Neural progenitor cell (in vitro differentiated cells): ENCODE results near the gene POSTN. TPM values are rescaled to one million over a fixed set of nuclear protein-coding genes. Genes with fewer than 3 reads are reported as not detected.

ENCODE experiments used
- DNase-seq: peaks from one replicate; pipeline ENCODE4 v3.0.0-alpha.2; 2016; ENCODE audit warnings: low spot score
- H2AFZ ChIP-seq: fragments of 200-600 bp; sonication (generic); replicated peaks from 2 replicates; pipeline ENCODE4 v1.6.1; 2016; ENCODE audit warnings: antibody characterized with exemption
- H3F3A ChIP-seq: fragments of 200-600 bp; sonication (generic); 2 replicates; pipeline ENCODE4 v1.6.1; 2016; ENCODE audit warnings: antibody characterized with exemption, low read depth
- H3K27ac ChIP-seq: fragments of 200-600 bp; sonication (generic); 2 replicates; pipeline ENCODE4 v1.5.1; 2016; ENCODE audit warnings: mild to moderate bottlenecking
- H3K27me3 ChIP-seq: fragments of 200-600 bp; sonication (generic); 2 replicates; pipeline ENCODE4 v1.6.1; 2016; ENCODE audit warnings: mild to moderate bottlenecking, moderate library complexity
- H3K36me3 ChIP-seq: fragments of 200-600 bp; sonication (generic); 2 replicates; pipeline ENCODE4 v1.5.1; 2016
- H3K4me1 ChIP-seq: fragments of 200-600 bp; sonication (generic); 2 replicates; pipeline ENCODE4 v1.6.1; 2016; ENCODE audit warnings: mixed run types
- H3K4me2 ChIP-seq: fragments of 200-600 bp; sonication (generic); 2 replicates; pipeline ENCODE4 v1.6.1; 2016
- H3K4me3 ChIP-seq: fragments of 200-600 bp; sonication (generic); 2 replicates; pipeline ENCODE4 v1.5.1; 2016
- H3K79me2 ChIP-seq: fragments of 200-600 bp; sonication (generic); 2 replicates; pipeline ENCODE4 v1.6.1; 2016; ENCODE audit warnings: low read depth
- H3K9ac ChIP-seq: fragments of 200-600 bp; sonication (generic); 2 replicates; pipeline ENCODE4 v1.6.1; 2016
- H3K9me3 ChIP-seq: fragments of 200-600 bp; sonication (generic); 2 replicates; pipeline ENCODE4 v1.5.1; 2016; ENCODE audit warnings: low read depth
- H4K20me1 ChIP-seq: fragments of 200-600 bp; sonication (generic); 2 replicates; pipeline ENCODE4 v1.6.1; 2016; ENCODE audit warnings: low read depth
- H3K27ac Mint-ChIP-seq: 3 replicates; pipeline ENCODE4 v1.8.0; 2021; ENCODE audit warnings: mixed read lengths
- H3K27me3 Mint-ChIP-seq: 2 replicates; pipeline ENCODE4 v1.8.0; 2022; ENCODE audit warnings: low read depth, mild to moderate bottlenecking, inconsistent platforms, moderate library complexity, mixed read lengths; ENCODE audit not compliant: insufficient read depth
- H3K36me3 Mint-ChIP-seq: 3 replicates; pipeline ENCODE4 v1.8.0; 2021; ENCODE audit warnings: mixed read lengths
- H3K4me1 Mint-ChIP-seq: 3 replicates; pipeline ENCODE4 v1.8.0; 2021; ENCODE audit warnings: mixed read lengths
- H3K4me3 Mint-ChIP-seq: 3 replicates; pipeline ENCODE4 v1.8.0; 2021; ENCODE audit warnings: mild to moderate bottlenecking, moderate library complexity, mixed read lengths
- H3K9me3 Mint-ChIP-seq: 3 replicates; pipeline ENCODE4 v1.8.0; 2020; ENCODE audit warnings: mixed read lengths
- CTCF ChIP-seq: fragments of 200-600 bp; sonication (generic); IDR thresholded peaks from 2 replicates; pipeline ENCODE4 v1.5.1; 2017; ENCODE audit warnings: antibody characterized with exemption, mild to moderate bottlenecking
- EZH2 ChIP-seq: fragments of 200-600 bp; sonication (generic); IDR thresholded peaks from 2 replicates; pipeline ENCODE4 v1.6.1; 2017; ENCODE audit warnings: antibody characterized with exemption, mild to moderate bottlenecking, moderate library complexity
- EZH2phosphoT487 ChIP-seq: fragments of 200-600 bp; sonication (generic); IDR thresholded peaks from 2 replicates; pipeline ENCODE4 v1.6.1; 2017; ENCODE audit warnings: antibody characterized with exemption
- total RNA-seq: library from RNA; depleted of rRNA; stranded (reverse); fragments of >200 nt; gene quantifications from 2 replicates; pipeline ENCODE4 v1.2.3, GENCODE V29; 2015; ENCODE audit warnings: low replicate concordance

Gene POSTN
- total RNA-seq, 1 donor from 2014 or later = not detected

- no peaks in the 10 kb centered on the region for H3K27me3 Mint-ChIP-seq
- H3K27ac ChIP-seq = no peak overlapping the region
- H3K9ac ChIP-seq = no peak overlapping the region
- H3K4me3 ChIP-seq = no peak overlapping the region
- no peaks in the 10 kb centered on the region for H3K79me2 ChIP-seq
- DNase-seq = no peak
- H3K36me3 Mint-ChIP-seq = no peaks in the 10 kb centered on the region
- no peaks in the 10 kb centered on the region for H3K4me1 Mint-ChIP-seq
- no peaks in the 10 kb centered on the region for H3F3A ChIP-seq
- H3K36me3 ChIP-seq = no peaks in the 10 kb centered on the region
- no peaks in the 10 kb centered on the region for H3K9me3 Mint-ChIP-seq
- H3K9me3 ChIP-seq = no peaks in the 10 kb centered on the region
- H3K27ac Mint-ChIP-seq = no peak overlapping the region
- H3K27me3 ChIP-seq = no peaks in the 10 kb centered on the region
- TF ChIP-seq EZH2phosphoT487 (no peak), EZH2 (no peak), CTCF (no peak)
- H4K20me1 ChIP-seq = no peaks in the 10 kb centered on the region
- H3K4me3 Mint-ChIP-seq = no peak overlapping the region
- H2AFZ ChIP-seq = no peak overlapping the region
- no peaks in the 10 kb centered on the region for H3K4me1 ChIP-seq
- no peak overlapping the region for H3K4me2 ChIP-seq
Measured at GRCh38 chr13:37539976-37540605, 58.5 kb downstream of the POSTN start.

GRCh38 chr13:37539170-37539569 lies 59.4 kb downstream of the POSTN start:
- Mint-ChIP-seq H3K36me3 (no peaks in the 10 kb centered on the region), H3K9me3 (no peaks in the 10 kb centered on the region), H3K4me1 (no peaks in the 10 kb centered on the region), H3K4me3 (no peak overlapping the region), H3K27me3 (no peaks in the 10 kb centered on the region), H3K27ac (no peak overlapping the region)
- Histone ChIP-seq H3K4me2 (no peak overlapping the region), H4K20me1 (no peaks in the 10 kb centered on the region), H3K9ac (no peak overlapping the region), H3F3A (no peaks in the 10 kb centered on the region), H3K9me3 (no peaks in the 10 kb centered on the region), H3K4me3 (no peak overlapping the region), H3K79me2 (no peaks in the 10 kb centered on the region), H3K27ac (no peak overlapping the region), H3K36me3 (no peaks in the 10 kb centered on the region), H3K27me3 (no peaks in the 10 kb centered on the region), H2AFZ (no peak overlapping the region), H3K4me1 (no peaks in the 10 kb centered on the region)
- no peak for TF ChIP-seq CTCF
- TF ChIP-seq EZH2 = no peak
- no peak for TF ChIP-seq EZH2phosphoT487
- no peak for DNase-seq

GRCh38 chr13:37535501-37535900 lies 63.1 kb downstream of the POSTN start:
- H3K9me3 Mint-ChIP-seq = peaks cover 5% of the 10 kb centered on the region
- H3K4me1 Mint-ChIP-seq = no peaks in the 10 kb centered on the region
- H3K36me3 Mint-ChIP-seq = no peaks in the 10 kb centered on the region
- no peak overlapping the region for H3K27ac Mint-ChIP-seq
- H3K27me3 ChIP-seq = no peaks in the 10 kb centered on the region
- H3K9me3 ChIP-seq = no peaks in the 10 kb centered on the region
- H2AFZ ChIP-seq = no peak overlapping the region
- no peak overlapping the region for H3K27ac ChIP-seq
- H3K9ac ChIP-seq = no peak overlapping the region
- no peaks in the 10 kb centered on the region for H3K4me1 ChIP-seq
- no peaks in the 10 kb centered on the region for H4K20me1 ChIP-seq
- no peak overlapping the region for H3K4me2 ChIP-seq
- no peaks in the 10 kb centered on the region for H3K79me2 ChIP-seq
- no peak for TF ChIP-seq CTCF
- H3K4me3 Mint-ChIP-seq = no peak overlapping the region
- no peaks in the 10 kb centered on the region for H3K36me3 ChIP-seq
- no peaks in the 10 kb centered on the region for H3K27me3 Mint-ChIP-seq
- no peak overlapping the region for H3K4me3 ChIP-seq
- DNase-seq = no peak
- no peaks in the 10 kb centered on the region for H3F3A ChIP-seq
